HG03575 (cell line): ENCODE results near the gene THSD7A.

Experiments used
- ATAC-seq: cut with Tn5 transposase; IDR thresholded peaks from one replicate; pipeline ENCODE4 v1.9.1; 2021; ENCODE audit not compliant: unreplicated experiment, insufficient number of reproducible peaks, low FRiP score; ENCODE audit errors: extremely low read depth

THSD7A gene

GRCh38 chr7:11714205-11714604 is 117.8 kb downstream of the THSD7A start:
- no peak for ATAC-seq

- ATAC-seq: no peak
These were observed 118.6 kb downstream of the THSD7A start for GRCh38 chr7:11713352-11713751.

- ATAC-seq: no peak
These were observed 121.6 kb downstream of the THSD7A start for GRCh38 chr7:11710377-11710776.

DNA sequence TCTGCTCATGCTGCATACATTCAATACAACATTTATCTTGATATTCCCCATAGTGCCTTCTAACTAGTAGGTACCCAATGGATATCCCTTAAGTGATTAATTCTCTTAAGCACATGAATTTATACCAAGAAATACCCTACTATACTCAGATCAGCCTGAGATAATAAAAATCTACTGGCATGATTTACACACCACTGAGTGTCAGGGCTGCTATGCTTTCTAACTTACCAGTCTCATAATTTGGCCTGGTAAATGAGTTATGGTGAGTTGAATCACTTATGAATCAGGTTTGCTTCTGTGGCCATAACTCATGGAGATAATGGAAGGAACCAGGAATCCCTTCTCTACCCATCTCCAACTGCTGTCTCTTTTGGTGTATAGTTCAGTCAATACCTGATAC is 122.8 kb downstream of the THSD7A start:
- ATAC-seq: no peak

DNA sequence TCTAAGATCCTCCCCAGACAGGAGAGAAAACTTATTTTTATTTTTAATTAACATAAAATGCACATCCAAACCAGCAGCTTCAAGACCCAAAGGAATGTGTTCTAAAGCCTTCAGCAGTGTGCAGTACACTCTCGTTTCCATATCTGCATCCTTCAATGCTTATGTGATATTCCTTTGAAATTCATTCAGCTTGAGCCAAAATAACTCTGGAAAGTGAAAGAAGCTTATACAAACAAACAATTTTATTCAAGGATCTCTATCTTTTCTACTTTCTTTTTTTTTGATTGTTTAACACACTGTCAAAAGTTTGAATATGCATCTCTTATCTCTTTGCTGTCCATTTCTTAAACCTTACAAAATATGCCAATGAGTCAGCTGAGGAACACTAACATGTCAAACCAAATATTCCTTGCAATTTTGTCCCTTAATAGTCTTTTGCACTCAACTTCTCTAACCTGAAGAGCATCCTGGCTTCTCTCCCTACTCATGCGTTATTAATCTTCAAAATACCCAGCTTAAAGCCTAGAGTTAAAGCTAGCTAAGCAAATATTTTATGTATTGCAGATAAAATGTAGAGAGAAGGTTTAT is 124.3 kb downstream of the THSD7A start:
- ATAC-seq: no peak

- ATAC-seq: no peak
These were observed 125.1 kb downstream of the THSD7A start for GRCh38 chr7:11706666-11707605.

DNA sequence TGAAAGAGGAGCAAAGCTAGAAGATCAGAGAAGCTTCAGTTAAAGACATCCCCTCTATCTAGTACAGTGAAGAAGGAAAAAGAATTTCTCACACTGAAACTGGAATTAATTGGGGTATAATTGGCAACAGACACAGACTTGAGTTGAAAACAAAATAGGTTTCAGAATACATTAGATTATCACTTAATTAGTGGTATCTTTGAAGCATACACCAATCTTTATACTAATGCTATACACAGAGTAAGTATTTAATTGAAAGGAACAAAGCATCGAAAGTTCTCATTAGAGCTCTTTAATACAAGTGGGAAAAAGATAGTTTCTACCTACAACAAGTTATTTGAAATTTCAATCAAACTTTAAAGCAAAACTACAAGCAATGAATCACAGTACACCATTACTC is 128.2 kb downstream of the THSD7A start:
- ATAC-seq: no peak

- no peak for ATAC-seq
These were observed 129.1 kb downstream of the THSD7A start for GRCh38 chr7:11702938-11703337.

GRCh38 chr7:11701829-11702560 is 130.0 kb downstream of the THSD7A start:
- ATAC-seq: no peak

GRCh38 chr7:11699666-11700065 is 132.3 kb downstream of the THSD7A start:
- ATAC-seq: no peak

DNA sequence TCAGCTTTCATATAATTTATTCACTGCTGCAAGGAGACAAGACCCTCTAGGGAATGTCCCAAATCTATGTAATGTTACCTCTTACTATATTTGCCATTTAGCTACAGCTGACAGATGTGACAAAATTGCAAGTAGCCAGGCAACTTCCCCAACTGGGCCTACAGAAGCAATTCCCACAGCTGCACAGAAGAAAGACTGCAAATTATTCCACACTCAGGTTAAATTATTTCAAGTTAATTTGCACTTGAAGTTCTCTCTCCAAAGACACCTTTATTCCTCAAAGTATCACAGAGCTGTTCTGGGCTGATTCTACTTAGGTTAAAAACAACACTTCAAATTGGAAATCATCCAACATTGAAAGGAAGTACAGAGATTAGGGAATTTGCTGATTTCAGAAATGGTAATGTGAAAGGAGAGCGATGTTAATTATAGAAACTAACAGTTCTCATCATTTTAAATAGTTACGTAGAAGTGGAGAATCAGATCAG is 133.6 kb downstream of the THSD7A start:
- no peak for ATAC-seq

GRCh38 chr7:11690395-11690794 is 141.6 kb downstream of the THSD7A start:
- ATAC-seq: no peak

GRCh38 chr7:11689096-11689495 is 142.9 kb downstream of the THSD7A start:
- no peak for ATAC-seq

GRCh38 chr7:11681461-11681860 is 150.5 kb downstream of the THSD7A start:
- ATAC-seq: no peak

- no peak for ATAC-seq
These were observed 156.8 kb downstream of the THSD7A start for GRCh38 chr7:11675163-11675562.

DNA sequence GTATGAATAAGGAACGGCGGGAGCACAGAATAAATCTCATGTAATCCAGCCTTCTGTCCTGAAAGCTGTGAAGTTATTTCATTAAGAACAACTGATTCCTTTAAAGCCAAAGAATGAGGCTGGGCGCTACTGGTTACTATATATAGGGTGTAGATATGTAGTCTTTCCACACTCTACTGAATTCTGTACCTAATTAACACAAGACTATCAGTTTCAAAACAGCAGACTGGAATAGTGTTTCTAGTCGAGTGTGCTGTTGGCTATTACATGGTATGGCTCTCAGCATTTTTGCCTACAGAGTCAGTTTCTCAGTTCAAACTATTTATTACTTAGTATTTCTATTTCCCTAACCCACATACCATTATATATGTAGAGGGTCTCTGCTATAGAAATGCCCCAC is 163.3 kb downstream of the THSD7A start:
- ATAC-seq: no peak

DNA sequence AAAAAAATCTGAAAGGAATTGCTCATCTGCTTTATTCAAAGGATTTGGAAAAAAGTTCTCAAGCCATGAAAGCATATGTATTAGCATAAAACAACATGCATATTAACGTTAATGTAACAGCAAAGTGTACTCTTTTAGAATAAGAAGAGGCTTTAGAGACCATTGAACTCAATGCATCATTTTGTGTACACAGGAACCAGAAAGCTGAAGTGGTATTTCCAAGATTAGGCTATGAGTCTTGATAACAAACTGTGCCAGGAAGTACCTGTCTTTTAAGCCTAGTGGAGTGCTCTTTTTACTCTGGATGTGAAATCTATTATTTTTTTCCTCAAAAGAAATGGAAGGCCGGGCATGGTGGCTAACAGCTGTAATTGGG is 164.2 kb downstream of the THSD7A start:
- no peak for ATAC-seq

- ATAC-seq: no peak
These were observed 164.8 kb downstream of the THSD7A start for GRCh38 chr7:11667071-11667809.

DNA sequence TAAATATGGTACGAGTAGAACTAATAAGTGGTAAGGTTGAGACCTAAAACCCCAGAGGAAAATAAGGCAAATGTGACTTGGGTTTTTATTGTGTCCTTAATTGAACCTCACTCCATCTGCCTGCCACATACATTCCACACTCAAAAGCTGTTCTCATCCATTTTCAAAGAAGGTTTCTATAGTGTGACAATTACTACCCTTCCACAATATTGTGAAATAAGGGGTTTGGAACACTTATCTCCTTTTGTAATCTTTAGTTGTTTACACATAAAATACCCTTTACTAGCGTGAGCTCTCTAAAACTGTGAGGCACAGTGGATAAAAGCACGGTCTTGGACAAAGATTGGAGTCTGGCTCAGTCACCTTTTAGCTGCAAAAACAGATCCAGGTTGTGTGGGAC is 166.6 kb downstream of the THSD7A start:
- no peak for ATAC-seq
